SJCRH30 (cell line): ENCODE results near the gene LRBA. TPM values are rescaled to one million over a fixed set of nuclear protein-coding genes. Genes with fewer than 3 reads are reported as not detected.
"Not testable (repeated sequence)": the region's sequence is repeated elsewhere in the genome, so short reads cannot be mapped to it uniquely, and the experiment has no call there.

Source experiments
- DNase-seq, 2 experiments: peaks; one replicate each; pipeline ENCODE4 v3.0.0-alpha.2; 2015 to 2020
- H3K27ac ChIP-seq: fragments of 250-450 bp; sonication (Bioruptor Pico); 2 replicates; pipeline ENCODE4 v1.5.1; 2020; ENCODE audit warnings: mild to moderate bottlenecking, moderate library complexity
- H3K27me3 ChIP-seq: fragments of 250-450 bp; sonication (Bioruptor Pico); 2 replicates; pipeline ENCODE4 v1.5.1; 2020; ENCODE audit warnings: mild to moderate bottlenecking, moderate library complexity
- H3K36me3 ChIP-seq: fragments of 250-450 bp; sonication (Bioruptor Pico); 2 replicates; pipeline ENCODE4 v1.5.1; 2020; ENCODE audit warnings: mild to moderate bottlenecking, moderate library complexity
- H3K4me1 ChIP-seq: fragments of 250-450 bp; sonication (Bioruptor Pico); 2 replicates; pipeline ENCODE4 v1.5.1; 2020; ENCODE audit warnings: mild to moderate bottlenecking, moderate library complexity
- H3K4me3 ChIP-seq: fragments of 250-450 bp; sonication (Bioruptor Pico); 2 replicates; pipeline ENCODE4 v1.5.1; 2020; ENCODE audit warnings: mild to moderate bottlenecking, moderate library complexity
- H3K9me3 ChIP-seq: fragments of 250-450 bp; sonication (Bioruptor Pico); replicated peaks from 2 replicates; pipeline ENCODE4 v1.5.1; 2020; ENCODE audit warnings: mild to moderate bottlenecking, moderate library complexity
- total RNA-seq: library from RNA; depleted of rRNA; stranded (reverse); fragments of >200 nt; shearing (Covaris generic); gene quantifications from 2 replicates; pipeline ENCODE4 v1.2.3, GENCODE V29; 2014

Gene LRBA
- total RNA-seq, 1 experiment from 2014 or later = 25.9 TPM

- DNase-seq = not testable (repeated sequence)
These were observed 96.5 kb downstream of the LRBA start for GRCh38 chr4:150918562-150918961.

DNA sequence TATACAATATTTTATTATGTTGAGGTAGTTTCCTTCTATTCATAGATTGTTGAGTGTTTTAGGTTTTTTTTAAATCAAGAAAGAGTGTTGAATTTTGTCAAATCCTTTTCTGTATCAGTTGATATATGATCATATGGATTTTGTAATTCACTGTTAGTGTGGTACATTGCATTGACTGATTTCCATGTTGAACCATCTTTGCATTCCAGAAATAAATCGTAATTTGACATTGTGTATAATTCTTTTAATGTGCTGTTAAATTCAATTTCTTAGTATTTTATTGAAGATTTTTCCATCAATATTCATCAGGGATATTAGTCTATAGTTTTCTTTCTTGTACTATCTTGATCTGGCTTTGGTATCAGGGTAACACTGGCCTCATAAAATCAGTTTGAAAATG, 103.8 kb downstream of the LRBA start:
- H3K27me3 ChIP-seq = no peaks in the 10 kb centered on the region
- peaks cover 5% of the 10 kb centered on the region; the same call in 1 of the 2 replicates for H3K36me3 ChIP-seq
- H3K4me1 ChIP-seq = no peaks in the 10 kb centered on the region
- no peaks in the 10 kb centered on the region for H3K9me3 ChIP-seq
- H3K27ac ChIP-seq = no peak overlapping the region
- no peak for DNase-seq
- H3K4me3 ChIP-seq = no peak overlapping the region

More at GRCh38 chr4:150918562-150918961, 96.5 kb downstream of the LRBA start:
- not testable (repeated sequence) for H3K36me3 ChIP-seq, H3K27ac ChIP-seq, H3K4me3 ChIP-seq, H3K27me3 ChIP-seq, H3K4me1 ChIP-seq, H3K9me3 ChIP-seq

GRCh38 chr4:150909116-150909515, 106.0 kb downstream of the LRBA start:
- Histone ChIP-seq H3K27ac (no peak overlapping the region), H3K27me3 (no peaks in the 10 kb centered on the region), H3K9me3 (no peaks in the 10 kb centered on the region), H3K4me1 (no peaks in the 10 kb centered on the region), H3K36me3 (peaks cover 5% of the 10 kb centered on the region; the same call in 1 of the 2 replicates), H3K4me3 (no peak overlapping the region)
- no peak for DNase-seq

DNA sequence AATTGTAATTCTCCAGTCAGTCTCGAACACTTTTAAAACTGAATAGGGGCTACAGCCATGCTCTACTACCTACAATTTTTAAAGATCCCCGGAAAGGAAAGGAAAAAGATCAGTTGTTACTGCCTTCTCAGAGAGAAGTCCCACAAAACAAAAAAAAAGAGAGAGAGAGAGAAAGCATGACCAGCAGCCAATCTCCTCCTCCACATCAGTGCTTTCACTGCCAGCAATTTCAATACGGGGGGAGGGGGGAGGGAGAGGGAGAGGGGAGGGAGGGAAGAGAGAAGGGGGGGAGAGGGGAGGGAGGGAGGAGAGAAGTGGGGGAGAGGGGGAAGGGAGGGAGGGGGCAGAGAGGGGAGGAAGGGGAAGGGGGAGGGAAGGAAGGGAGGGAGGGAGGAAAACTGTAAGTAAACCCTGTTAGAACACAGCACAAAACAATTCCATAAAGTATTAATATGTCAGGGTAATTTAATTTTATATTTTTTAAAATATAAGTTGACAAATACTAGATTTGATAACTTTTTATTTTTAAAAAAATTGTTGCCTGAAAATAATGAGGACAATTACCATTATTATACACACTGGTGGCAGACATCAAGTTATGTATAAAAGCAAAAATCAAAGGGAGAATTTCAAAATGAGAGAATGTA, 108.0 kb downstream of the LRBA start:
- Histone ChIP-seq H3K27ac (no peak overlapping the region), H3K4me1 (no peaks in the 10 kb centered on the region), H3K36me3 (no peaks in the 10 kb centered on the region; the same call in 1 of the 2 replicates), H3K4me3 (no peak overlapping the region), H3K27me3 (no peaks in the 10 kb centered on the region), H3K9me3 (no peaks in the 10 kb centered on the region)
- no peak for DNase-seq

DNA sequence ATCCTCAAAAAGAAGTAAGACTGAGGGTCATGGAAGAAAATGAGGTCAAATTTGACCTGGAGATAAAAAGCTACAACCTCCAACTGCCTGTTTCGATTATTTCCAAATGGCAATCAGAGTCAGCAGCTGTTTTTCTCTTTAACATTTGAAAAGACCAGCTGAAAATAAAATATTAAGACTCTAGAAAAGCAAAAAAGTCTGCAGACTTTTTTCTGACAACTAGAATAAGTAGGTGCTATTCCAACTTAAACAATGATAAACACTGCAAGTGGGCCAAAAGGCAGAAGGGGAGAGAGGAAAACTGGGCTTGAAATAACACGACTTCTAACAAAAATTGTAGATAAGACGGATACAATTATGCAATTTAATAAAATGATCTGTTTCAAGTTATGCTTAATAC, 110.4 kb downstream of the LRBA start:
- no peak overlapping the region for H3K4me3 ChIP-seq
- H3K9me3 ChIP-seq = no peaks in the 10 kb centered on the region
- H3K4me1 ChIP-seq = no peaks in the 10 kb centered on the region
- H3K27ac ChIP-seq = no peak overlapping the region
- no peaks in the 10 kb centered on the region for H3K36me3 ChIP-seq
- no peaks in the 10 kb centered on the region for H3K27me3 ChIP-seq
- no peak for DNase-seq

- no peaks in the 10 kb centered on the region for H3K9me3 ChIP-seq
- DNase-seq = no peak
- no peaks in the 10 kb centered on the region for H3K36me3 ChIP-seq
- no peak overlapping the region for H3K27ac ChIP-seq
- no peaks in the 10 kb centered on the region for H3K27me3 ChIP-seq
- H3K4me3 ChIP-seq = no peak overlapping the region
- H3K4me1 ChIP-seq = no peaks in the 10 kb centered on the region
These were observed 111.5 kb downstream of the LRBA start for GRCh38 chr4:150903603-150904002.

GRCh38 chr4:150896497-150896896, 118.6 kb downstream of the LRBA start:
- H3K36me3 ChIP-seq = no peaks in the 10 kb centered on the region
- H3K27me3 ChIP-seq = no peaks in the 10 kb centered on the region
- no peaks in the 10 kb centered on the region for H3K4me1 ChIP-seq
- no peaks in the 10 kb centered on the region for H3K9me3 ChIP-seq
- no peak overlapping the region for H3K4me3 ChIP-seq
- DNase-seq = no peak
- no peak overlapping the region for H3K27ac ChIP-seq

GRCh38 chr4:150890246-150890645, 124.8 kb downstream of the LRBA start:
- no peaks in the 10 kb centered on the region for H3K9me3 ChIP-seq
- no peaks in the 10 kb centered on the region for H3K4me1 ChIP-seq
- H3K27ac ChIP-seq = no peak overlapping the region
- no peak for DNase-seq
- H3K27me3 ChIP-seq = no peaks in the 10 kb centered on the region
- H3K4me3 ChIP-seq = no peak overlapping the region
- H3K36me3 ChIP-seq = no peaks in the 10 kb centered on the region

DNA sequence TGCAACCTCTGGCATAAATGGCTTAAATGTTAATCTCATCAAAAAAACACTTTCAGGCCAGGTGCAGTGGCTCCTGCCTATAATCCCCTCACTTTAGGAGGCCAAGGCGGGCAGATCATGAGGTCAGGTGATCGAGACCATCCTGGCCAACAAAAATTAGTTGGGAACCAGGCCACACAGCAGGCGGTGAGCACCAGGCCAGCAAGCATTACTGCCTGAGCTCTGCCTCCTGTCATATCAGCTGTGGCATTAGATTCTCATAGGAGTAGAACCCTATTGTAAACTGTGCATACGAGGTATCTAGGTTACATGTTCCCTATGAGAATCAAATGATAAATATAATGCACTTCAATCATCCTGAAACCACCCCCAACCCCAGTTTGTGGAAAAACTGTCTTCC, 125.8 kb downstream of the LRBA start:
- Histone ChIP-seq H3K27ac (no peak overlapping the region), H3K9me3 (no peaks in the 10 kb centered on the region), H3K4me1 (no peaks in the 10 kb centered on the region), H3K36me3 (no peaks in the 10 kb centered on the region), H3K27me3 (no peaks in the 10 kb centered on the region), H3K4me3 (no peak overlapping the region)
- DNase-seq = no peak

DNA sequence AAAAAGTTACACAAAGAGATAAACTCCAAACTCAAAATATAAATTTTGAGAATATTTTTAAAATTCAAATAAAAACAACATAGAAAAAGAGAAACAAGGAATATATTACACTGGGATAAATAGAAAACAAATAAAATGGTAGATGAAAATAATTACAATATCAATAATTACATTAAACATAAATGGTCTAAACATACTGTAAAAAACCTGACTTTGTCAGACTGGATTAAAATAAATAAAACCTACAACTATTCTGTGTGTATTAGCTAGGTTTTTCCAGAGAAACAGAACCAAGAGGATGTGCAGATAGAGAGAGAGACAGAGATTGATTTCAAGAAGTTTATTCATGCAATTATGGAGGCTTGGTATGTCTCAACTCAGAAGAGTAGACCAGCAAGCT, 126.5 kb downstream of the LRBA start:
- Histone ChIP-seq H3K4me1 (no peaks in the 10 kb centered on the region), H3K4me3 (no peak overlapping the region), H3K36me3 (no peaks in the 10 kb centered on the region), H3K9me3 (no peaks in the 10 kb centered on the region), H3K27me3 (no peaks in the 10 kb centered on the region), H3K27ac (no peak overlapping the region)
- no peak for DNase-seq

DNA sequence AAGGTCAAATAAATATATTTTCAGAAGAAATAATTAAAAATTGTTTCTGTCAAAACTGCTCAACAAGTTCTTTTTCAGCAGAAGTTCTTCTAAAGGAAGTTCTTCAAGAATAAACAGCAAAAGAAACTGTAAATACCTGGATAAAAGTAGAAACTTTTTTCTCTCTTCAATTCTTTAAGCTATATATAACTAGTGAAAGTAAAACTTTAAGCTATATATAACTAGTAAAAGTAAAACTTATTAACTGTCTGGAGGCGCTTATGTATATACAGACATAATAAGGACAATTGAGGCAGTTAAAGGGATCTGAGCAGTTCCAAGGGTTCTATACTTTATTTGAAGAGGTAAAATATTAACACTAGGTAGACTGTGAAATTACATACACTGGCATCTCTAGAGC, 126.9 kb downstream of the LRBA start:
- Histone ChIP-seq H3K4me3 (no peak overlapping the region), H3K9me3 (no peaks in the 10 kb centered on the region), H3K27me3 (no peaks in the 10 kb centered on the region), H3K4me1 (no peaks in the 10 kb centered on the region), H3K27ac (no peak overlapping the region), H3K36me3 (no peaks in the 10 kb centered on the region)
- DNase-seq = no peak

DNA sequence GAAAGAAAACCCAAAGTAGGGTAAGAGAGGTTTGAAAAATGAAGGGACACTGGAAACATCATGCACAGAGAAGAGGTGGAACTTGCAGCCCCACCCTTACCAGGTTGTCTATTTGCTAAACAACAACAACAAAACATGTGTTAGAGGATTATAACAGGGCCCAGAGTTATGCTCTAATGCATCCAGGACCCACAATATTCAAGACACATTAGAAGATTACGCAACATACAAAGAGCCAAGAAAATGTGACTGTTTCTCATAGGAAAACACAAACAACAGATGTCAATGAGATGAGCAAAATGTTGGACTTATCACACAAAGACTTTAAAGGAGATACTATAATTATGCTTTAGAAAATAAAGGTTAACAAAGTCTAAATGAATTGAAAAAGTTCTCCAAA, 128.5 kb downstream of the LRBA start:
- no peak for DNase-seq
- no peaks in the 10 kb centered on the region for H3K4me1 ChIP-seq
- no peak overlapping the region for H3K4me3 ChIP-seq
- H3K9me3 ChIP-seq = no peaks in the 10 kb centered on the region
- no peak overlapping the region for H3K27ac ChIP-seq
- H3K36me3 ChIP-seq = no peaks in the 10 kb centered on the region
- H3K27me3 ChIP-seq = no peaks in the 10 kb centered on the region

DNA sequence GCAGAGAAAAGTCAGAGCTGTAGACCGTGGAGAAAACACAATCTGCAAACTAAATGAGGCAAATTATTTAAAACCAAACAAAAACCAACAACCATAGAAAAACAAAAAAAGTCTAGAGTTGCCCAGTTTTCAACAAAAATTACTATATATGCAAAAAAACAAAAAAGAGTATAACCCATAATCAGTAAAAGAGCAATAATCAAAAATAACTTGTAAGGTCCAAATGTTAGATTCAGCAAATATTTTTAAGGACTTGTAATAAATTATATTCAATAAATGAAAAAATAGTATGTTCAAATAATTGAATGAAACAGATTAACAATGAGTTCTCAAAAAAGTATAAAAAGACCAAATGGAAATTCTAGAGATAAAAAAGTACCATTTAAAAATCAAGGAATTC, 130.5 kb downstream of the LRBA start:
- Histone ChIP-seq H3K4me3 (no peak overlapping the region), H3K9me3 (no peaks in the 10 kb centered on the region), H3K36me3 (no peaks in the 10 kb centered on the region), H3K4me1 (no peaks in the 10 kb centered on the region), H3K27ac (no peak overlapping the region), H3K27me3 (no peaks in the 10 kb centered on the region)
- DNase-seq = no peak

- no peaks in the 10 kb centered on the region for H3K36me3 ChIP-seq
- no peak overlapping the region for H3K27ac ChIP-seq
- no peaks in the 10 kb centered on the region for H3K27me3 ChIP-seq
- DNase-seq = no peak
- no peak overlapping the region for H3K4me3 ChIP-seq
- H3K9me3 ChIP-seq = no peaks in the 10 kb centered on the region
- no peaks in the 10 kb centered on the region for H3K4me1 ChIP-seq
These were observed 139.7 kb downstream of the LRBA start for GRCh38 chr4:150875367-150875766.

DNA sequence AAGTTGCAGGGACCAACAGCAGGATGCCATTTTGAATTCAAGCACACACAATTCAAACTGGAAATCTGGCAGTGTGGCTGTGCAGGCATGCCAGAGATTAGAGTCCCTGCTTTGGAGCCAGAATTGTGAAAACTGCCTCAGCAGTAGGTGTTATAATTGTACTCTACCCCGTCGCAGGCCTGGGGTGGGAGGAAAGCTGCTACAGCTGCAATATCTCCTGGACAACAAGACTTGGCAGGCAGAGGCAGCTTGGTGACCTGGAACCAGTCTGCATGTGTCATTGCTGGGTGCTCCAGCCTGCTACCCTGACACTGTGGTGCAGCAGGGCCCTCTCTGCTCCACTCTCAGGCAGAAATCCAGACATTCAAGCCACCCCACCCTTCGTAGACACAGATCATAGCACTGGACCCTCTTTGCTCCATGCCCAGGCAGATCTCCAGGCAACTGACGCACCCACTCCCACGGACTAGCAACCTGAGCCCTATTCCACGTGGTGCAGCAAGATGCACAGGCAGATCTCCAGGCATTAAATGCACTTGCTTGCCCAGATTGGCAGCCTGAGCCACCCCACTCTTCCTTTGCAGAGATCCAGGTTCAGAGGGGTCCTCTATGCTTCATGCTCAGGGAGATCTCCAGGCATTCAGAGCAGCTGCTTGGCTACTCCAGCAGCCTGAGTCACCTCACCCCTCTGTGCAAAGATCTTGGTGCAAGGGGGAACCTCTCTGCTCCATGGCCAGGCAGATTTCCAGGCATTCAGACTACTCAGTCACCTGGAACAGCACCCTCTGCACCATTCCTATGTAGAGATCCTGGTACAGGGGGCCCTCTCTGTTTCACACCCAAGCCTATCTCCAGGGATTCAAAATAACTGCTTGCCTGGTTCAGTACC, 140.5 kb downstream of the LRBA start:
- H3K36me3 ChIP-seq = no peaks in the 10 kb centered on the region
- DNase-seq = no peak
- no peaks in the 10 kb centered on the region for H3K9me3 ChIP-seq

More for the DNA sequence above, 140.5 kb downstream of the LRBA start:
- Histone ChIP-seq H3K27me3 (no peaks in the 10 kb centered on the region), H3K4me1 (no peaks in the 10 kb centered on the region), H3K27ac (no peak overlapping the region), H3K4me3 (no peak overlapping the region)
